ENCODE data around the gene CXCR4.
"Not testable (repeated sequence)": the region's sequence is repeated elsewhere in the genome, so short reads cannot be mapped to it uniquely, and the experiment has no call there.

Gene CXCR4

GRCh38 chr2:136091899-136092298 lies 26.1 kb downstream of the CXCR4 start:
- no peak overlapping the region for H3K4me3 ChIP-seq (ENCODE audit: low read length, poor library complexity, severe bottlenecking)
- H3K79me2 ChIP-seq (ENCODE audit: insufficient read depth, low read length) = no peaks in the 10 kb centered on the region
- TF ChIP-seq EZH2phosphoT487 (IDR thresholded peaks at IDR 0.05; ENCODE audit: borderline replicate concordance) (no peak), CTCF (conservative IDR thresholded peaks at IDR 0.05; ENCODE audit: low read length) (no peak)
- no peak overlapping the region for H3K9ac ChIP-seq (ENCODE audit: low read depth, low read length, poor library complexity, severe bottlenecking)
- no peak overlapping the region for H2AFZ ChIP-seq (ENCODE audit: low read length)
- H3K4me2 ChIP-seq (ENCODE audit: low read depth, low read length, poor library complexity, severe bottlenecking) = no peak overlapping the region
- H3K9me3 ChIP-seq (ENCODE audit: insufficient read depth, low read depth, low read length) = no peaks in the 10 kb centered on the region
- H3F3A ChIP-seq (ENCODE audit: low read depth) = no peaks in the 10 kb centered on the region
- H3K9me2 ChIP-seq (replicated peaks; ENCODE audit: low read depth, low read length) = no peaks in the 10 kb centered on the region
- H3K4me1 ChIP-seq (ENCODE audit: insufficient read depth, low read length, poor library complexity, severe bottlenecking) = peaks cover 11% of the 10 kb centered on the region
- H3K27me3 ChIP-seq (ENCODE audit: insufficient read depth, low read length, poor library complexity, severe bottlenecking) = no peaks in the 10 kb centered on the region
- H3K36me3 ChIP-seq (ENCODE audit: insufficient read depth, low read length) = no peaks in the 10 kb centered on the region
- no peaks in the 10 kb centered on the region for H4K20me1 ChIP-seq (ENCODE audit: insufficient read depth, low read length, poor library complexity, severe bottlenecking)

- H3K9me3 ChIP-seq (ENCODE audit: insufficient read depth, low read depth, low read length); H3K27me3 ChIP-seq (ENCODE audit: insufficient read depth, low read length, poor library complexity, severe bottlenecking); H3K36me3 ChIP-seq (ENCODE audit: insufficient read depth, low read length); H3K4me2 ChIP-seq (ENCODE audit: low read depth, low read length, poor library complexity, severe bottlenecking); H2AFZ ChIP-seq (ENCODE audit: low read length); H4K20me1 ChIP-seq (ENCODE audit: insufficient read depth, low read length, poor library complexity, severe bottlenecking); H3K9me2 ChIP-seq (replicated peaks; ENCODE audit: low read depth, low read length); H3K79me2 ChIP-seq (ENCODE audit: insufficient read depth, low read length); H3K9ac ChIP-seq (ENCODE audit: low read depth, low read length, poor library complexity, severe bottlenecking); H3F3A ChIP-seq (ENCODE audit: low read depth); H3K4me3 ChIP-seq (ENCODE audit: low read length, poor library complexity, severe bottlenecking): not testable (repeated sequence)
- H3K4me1 ChIP-seq (ENCODE audit: insufficient read depth, low read length, poor library complexity, severe bottlenecking) = peaks cover 22% of the 10 kb centered on the region
Observed at GRCh38 chr2:136087901-136088460, 30.0 kb downstream of the CXCR4 start.

- Histone ChIP-seq H3K9me3 (ENCODE audit: insufficient read depth, low read depth, low read length) (no peaks in the 10 kb centered on the region), H3K4me1 (ENCODE audit: insufficient read depth, low read length, poor library complexity, severe bottlenecking) (peaks cover 15% of the 10 kb centered on the region), H4K20me1 (ENCODE audit: insufficient read depth, low read length, poor library complexity, severe bottlenecking) (no peaks in the 10 kb centered on the region), H3K79me2 (ENCODE audit: insufficient read depth, low read length) (no peaks in the 10 kb centered on the region), H3K9ac (ENCODE audit: low read depth, low read length, poor library complexity, severe bottlenecking) (peak overlapping the region; percentile 49), H3K4me3 (ENCODE audit: low read length, poor library complexity, severe bottlenecking) (no peak overlapping the region), H3K27me3 (ENCODE audit: insufficient read depth, low read length, poor library complexity, severe bottlenecking) (no peaks in the 10 kb centered on the region), H3F3A (ENCODE audit: low read depth) (no peaks in the 10 kb centered on the region), H3K36me3 (ENCODE audit: insufficient read depth, low read length) (no peaks in the 10 kb centered on the region), H3K9me2 (replicated peaks; ENCODE audit: low read depth, low read length) (no peaks in the 10 kb centered on the region), H3K4me2 (ENCODE audit: low read depth, low read length, poor library complexity, severe bottlenecking) (peak overlapping the region; percentile 36), H2AFZ (ENCODE audit: low read length) (peak overlapping the region; percentile 56)
- TF ChIP-seq EZH2phosphoT487 (IDR thresholded peaks at IDR 0.05; ENCODE audit: borderline replicate concordance) (no peak), CTCF (conservative IDR thresholded peaks at IDR 0.05; ENCODE audit: low read length) (0 out of 2 replicates have a peak, but pooled peaks have one; percentile 9)
Observed at GRCh38 chr2:136086253-136087016, 31.5 kb downstream of the CXCR4 start.

Data from Loucy (cell line).